ENCODE results near the gene KLC4.
"Not testable (repeated sequence)": the region's sequence is repeated elsewhere in the genome, so short reads cannot be mapped to it uniquely, and the experiment has no call there.

KLC4 gene

DNA sequence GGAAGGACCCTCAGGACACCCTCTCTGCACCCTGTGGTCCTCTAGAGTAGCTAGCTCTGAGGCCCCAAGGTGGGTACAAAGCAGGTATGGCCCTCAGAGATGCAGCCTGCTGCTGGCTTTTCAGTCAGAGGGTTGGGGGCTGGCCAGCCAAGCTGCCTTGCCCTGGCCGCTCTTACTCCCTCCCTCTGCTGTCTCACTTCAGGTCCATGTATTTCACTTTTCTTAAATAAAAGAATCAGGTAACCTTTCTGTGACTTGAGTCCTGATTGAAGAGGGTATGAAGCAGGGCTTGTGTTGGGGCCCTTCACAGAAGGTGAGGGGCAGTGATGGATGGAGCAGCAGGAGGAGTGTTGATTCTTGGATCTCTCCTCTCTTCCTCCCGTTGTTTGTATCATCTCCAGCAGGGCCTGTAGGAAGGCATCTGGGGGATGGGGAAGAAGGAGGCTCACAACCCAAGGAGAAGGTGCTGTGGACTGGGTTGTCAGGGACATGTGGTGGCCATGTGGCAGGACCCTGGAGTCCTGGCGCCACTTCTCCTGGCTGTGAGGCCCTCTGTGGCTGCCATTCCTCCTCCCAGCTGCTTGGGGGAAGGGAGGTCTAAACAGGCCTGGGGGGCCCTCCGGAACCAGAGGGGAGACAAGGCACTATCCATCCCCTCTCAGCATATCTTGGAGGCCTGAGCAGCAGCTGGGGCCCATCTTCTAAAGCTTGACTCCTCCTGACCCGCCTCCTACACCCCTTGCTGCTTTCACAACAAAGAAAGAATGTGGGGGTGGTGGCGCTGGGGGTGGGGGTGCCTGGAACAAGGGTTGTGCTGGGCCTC is 15.6 kb downstream of the KLC4 start:
- no peak for DNase-seq

DNA sequence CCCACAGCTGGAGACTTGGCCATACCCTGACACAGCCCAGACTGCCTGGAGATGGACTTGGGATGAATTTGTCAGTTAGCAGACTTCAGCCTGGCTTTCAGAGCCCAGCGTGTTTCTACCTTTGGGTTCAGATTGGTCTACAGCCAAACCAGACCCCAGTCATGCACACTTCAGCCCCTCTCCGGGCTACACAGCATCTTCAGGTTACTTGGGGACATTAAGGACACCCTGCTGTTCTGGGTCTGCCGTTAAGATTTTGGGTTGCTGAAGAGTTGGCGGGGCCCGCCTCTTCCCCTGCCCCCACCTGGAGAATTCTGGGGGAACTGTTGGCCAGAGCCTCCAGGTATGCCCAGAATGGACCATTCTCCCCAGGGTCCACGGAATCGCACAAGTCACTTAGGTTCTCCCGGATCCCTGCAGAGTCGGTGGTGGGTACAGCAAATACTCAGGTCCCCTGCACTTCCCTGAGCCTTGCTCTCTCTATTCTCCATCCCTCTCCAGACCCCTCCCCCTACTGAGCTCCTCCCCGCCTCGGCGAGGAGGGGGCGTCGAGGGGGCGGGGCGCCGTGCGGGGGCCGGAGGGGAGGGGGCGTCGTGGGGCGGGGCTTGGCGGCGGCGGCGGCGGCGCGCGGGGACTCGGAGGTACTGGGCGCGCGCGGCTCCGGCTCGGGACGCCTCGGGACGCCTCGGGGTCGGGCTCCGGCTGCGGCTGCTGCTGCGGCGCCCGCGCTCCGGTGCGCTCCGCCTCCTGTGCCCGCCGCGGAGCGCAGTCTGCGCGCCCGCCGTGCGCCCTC is 16.4 kb downstream of the KLC4 start, which contains the start of gene PTK7:
Gene PTK7, plus strand, starts transcription at position 645 of the 794 bp plus-strand sequence. CDS start 175 bp downstream, outside the sequence.
- no peak for DNase-seq

DNA sequence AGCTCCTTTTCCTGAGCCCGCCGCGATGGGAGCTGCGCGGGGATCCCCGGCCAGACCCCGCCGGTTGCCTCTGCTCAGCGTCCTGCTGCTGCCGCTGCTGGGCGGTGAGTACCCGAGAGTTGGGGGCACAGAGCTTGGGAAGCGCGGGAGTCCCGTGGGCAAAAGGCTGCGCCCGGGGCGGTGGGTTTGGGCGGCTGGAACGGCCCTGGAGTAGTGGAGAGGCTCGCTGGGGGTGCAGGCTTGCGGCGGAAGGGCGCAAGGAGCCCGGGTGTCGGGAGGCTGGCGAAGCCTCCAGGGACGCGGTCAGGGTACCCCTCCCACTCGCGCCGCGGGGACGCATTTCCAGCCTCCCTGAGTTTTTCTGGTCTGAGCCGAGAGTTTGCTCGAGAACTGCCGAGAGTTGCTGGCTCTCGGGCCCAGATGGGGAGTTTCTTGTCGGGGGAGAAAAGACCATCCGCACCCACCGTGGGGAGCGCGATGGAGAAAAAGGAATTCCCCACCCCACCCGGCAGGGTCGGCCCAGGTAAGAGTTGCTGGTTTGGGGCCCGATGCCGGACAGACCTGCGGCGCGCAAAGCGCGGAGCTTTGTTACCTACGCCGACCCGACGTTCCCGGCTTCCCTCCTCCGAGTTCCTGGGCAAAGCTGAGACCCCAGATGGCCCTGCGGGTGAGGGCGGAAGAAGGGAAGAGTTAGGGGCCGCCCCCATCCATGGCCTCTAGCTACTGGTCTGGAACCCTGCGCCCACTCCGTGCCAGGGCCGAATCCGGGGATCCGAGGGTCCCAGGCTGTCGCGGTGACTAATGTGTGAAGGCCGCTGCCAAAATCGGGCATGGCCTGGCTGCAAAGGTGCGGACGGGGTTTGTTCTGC is 17.3 kb downstream of the KLC4 start:
- DNase-seq, result no peak

DNA sequence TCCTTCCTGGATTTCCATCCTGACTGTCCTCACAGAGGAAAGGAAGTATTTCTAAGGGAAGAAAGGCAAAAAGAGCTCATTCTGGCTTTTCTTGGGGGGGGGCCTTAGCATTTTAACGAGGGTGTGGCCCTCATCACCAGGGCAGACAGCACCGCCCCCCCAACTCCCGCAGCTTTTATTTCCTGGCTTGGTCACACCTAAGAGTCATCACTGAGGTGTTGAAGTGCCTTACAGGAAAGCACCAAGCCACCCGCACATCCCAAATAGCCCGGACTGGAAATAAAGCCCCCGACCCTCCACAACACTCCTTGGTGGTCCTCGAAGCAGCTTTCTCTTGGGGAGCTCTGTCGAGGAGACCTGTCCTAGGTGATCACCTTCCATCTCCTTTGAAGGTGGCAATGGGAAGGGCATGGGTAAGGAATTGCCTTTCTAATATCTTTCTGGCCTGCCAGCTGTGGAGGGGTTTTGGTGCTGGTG is 17.9 kb downstream of the KLC4 start:
- no peak for DNase-seq

DNA sequence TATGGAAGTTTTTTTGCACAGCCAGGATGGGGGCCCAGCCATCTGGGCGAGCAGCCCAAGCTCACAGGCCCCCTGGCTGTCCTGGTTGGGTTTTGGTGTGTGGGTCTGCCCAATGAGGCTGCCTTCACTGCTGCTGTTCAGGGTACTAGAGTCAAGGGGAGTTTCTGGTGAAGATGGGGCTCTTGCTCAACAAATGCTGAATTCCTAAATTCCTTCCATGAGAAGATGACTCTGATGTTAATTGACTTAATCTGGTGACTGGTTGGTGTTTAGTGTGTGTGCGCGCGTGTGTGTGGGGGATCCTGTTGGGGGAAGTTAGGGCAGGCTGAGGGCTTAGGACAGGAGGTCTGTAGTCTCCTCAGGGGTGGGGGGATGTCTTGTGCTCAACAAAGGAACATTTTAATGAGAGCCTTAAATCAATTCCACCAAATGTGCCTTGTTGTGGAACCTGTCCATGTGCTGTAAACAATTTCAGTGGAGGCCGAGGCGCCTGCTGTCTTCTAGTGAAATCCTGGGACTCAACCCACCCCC is 18.6 kb downstream of the KLC4 start:
- DNase-seq, result no peak

DNA sequence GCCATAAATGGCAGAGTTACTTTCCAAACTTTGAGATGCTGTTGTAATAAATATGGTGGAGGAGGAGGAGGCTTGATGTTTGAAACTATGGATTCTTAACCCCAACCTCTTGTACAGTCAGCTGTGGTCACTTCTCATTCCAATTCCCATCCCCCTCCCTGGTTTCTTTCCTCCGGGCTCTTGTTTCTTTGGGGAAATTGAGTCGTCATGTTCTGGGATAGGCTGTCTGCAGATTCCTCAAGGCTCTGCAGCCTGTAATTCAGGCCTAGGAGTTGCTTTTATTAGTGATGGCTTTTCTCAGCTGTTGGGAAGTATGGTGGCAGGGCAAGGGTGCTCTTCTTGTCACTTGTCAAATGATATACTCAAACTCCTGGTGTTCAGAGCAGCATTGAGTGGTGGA is 19.3 kb downstream of the KLC4 start:
- no peak for DNase-seq

DNA sequence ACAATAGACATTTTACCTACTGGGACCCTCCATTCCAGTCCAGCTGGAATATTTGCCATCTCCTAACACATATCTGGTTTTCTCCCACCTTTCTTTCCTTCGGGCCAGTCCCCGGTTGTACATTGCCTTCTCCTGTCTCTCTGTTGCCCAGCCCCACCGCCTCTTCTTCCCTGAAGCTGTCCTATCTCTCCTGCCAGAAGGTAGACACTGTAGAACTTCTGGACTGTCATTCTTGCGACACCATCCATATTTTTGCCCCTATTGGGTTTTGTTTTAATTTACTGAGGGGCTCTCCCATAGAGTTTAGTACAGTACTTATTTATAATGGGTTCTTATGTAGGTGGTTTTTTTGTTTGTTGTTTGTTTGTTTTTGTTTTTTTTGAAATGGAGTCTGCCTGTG is 21.6 kb downstream of the KLC4 start:
- no peak for DNase-seq

DNA sequence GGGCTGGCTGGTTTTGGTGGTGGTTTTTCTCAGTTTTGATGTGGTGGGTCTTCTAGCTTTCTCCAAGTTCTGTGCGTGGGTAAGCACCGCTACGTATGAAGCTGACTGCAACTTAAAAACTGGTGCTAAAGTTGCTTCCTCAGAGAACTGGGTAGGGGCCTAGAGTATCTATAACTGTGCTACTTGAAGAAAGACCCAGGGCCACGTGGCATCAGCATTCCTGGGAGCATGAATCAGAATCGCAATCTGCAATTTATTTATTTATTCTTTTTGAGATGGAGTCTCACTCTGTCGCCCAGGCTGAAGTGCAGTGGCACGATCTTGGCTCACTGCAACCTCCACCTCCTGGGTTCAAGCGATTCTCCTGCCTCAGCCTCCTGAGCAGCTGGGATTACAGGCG is 22.5 kb downstream of the KLC4 start:
- DNase-seq, result not testable (repeated sequence)

DNA sequence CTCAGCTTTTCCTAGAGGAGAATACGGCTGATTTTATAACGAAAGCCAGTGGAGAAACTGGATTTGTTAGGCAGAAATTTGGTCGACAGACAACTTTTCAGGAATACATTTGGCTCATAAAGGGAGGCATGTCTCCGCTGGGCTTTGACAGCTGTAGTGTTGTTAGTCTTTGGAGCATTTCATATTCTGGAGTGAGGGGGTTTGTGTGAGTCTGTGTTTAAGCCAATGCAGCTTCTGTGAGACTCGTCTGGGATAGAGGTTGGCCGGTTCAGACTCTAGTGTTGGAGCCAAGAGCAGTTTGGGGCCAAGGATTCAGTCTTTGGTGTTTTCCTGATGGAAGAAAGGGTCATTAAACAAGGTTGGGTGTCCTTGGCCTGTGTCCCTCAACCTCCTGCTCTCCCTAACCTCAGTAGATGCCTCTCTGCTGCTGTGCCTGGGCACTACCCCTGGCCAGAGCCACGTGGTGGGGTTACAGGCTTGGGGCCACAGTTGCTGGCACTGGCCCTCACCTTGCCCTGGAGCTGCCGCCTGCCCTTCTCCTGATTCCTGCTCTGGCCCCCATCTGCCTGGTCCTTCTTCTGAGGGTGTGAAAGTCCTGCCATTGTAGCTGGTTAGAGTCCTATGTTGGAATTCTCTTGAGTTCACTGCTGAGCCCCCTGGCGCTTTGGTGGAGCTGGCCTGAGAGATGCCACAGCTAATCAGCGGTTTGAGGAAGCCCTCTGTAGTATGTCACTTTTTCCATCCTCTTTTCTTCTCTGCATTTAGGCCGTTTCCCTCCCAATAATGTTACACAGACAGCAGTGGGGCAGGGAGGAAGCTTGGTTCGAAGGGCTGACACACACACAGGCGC is 23.6 kb downstream of the KLC4 start:
- no peak for DNase-seq

DNA sequence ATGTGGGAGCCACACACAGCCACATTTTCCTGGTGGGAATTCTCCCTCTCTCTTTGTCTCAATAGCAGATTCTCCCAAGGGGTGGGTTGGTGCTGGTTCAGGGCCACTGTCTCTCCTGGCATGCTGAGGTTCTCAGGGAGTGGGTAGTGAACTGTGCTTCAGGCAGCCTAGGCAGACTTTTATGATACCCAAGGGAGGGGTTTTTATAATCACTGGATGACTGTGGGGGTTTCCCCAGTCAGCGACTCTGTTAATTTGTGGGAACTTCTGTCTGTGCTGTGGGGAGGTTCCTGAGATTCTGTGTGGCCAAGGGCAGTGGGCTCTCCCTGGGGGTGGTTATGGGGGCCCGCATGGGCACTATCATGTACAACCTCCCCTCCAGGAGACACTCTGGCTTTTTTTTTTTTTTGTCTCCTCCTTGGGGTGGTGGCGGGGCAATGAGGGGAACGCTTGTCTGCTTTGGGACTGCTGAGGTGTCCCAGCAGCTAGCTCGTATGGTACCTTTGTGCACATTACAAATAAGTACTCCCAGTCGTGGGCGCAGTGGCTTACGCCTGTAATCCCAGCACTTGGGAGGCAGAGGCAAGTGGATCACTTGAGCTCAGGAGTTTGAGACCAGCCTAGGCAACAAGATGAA is 26.7 kb downstream of the KLC4 start:
- DNase-seq, result no peak

DNA sequence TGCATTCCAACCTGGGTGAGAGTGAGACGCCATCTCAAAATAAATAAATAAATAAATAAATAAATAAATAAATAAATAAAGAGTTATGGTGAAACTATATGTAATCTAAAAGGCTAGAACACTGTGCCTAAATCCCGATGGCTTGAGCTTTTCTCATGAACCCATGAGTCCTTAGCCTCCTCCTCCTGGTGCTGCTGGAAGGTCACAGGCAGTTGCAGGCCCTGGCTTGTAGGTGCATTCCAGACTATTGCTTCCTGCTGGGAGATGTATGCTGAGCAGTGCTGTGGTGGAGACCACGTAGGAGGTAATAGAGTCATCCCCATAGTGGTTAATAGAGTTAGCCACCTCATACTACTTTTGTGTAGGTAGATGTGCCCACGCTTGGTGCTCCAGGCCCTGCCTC is 29.2 kb downstream of the KLC4 start:
- DNase-seq, result no peak

DNA sequence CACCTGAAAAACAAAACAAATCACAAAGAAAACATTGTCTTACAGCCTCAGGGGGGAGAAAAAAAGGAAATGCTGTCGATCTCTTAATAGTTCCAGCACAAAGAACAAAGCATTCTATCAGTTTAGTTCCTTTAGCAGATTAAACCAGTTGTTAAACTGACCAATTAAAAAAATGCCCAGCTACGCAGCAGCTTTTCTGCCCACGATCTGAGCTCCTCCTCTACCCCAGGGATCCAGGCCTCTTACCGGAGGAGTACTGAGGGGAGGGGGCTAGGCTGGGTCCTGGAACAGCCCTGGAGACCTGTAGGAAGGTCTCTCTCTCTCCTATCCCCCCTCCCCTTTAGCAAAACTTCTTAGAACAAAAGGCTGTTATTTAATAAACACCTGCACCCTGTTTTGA is 30.0 kb downstream of the KLC4 start:
- no peak for DNase-seq

DNA sequence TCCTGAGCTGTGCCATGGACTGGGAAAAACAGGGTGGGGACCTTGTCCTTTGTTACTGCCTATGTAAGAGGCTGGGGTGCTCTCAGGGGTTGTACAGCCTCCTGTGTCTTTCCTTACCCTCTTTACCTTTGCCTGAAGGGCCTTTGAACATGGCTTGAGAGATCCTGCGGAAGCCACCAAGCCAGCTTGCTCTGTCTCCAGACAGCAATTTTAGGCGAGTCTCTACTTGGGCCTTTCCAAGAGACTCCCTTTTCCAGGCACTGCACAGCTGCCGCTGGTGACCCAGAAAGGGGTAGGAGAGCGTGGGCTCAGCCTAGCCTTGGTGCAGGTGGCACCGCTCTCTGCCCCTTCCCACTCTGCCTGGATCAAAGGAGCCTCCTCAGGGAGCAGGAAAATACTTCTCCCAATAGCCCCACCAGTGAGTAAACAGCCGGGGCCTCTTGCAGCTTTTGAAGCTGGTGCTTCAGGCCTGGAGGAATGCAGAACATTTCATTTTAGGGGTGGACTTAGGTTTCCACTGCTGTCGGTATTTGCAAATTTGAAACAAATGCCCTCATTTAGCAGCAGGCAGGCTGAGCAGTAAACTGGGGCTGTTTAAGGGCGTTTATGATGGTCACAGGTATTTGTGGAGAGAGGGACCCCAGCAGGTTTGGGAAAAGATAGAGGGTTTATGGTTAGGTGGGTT is 30.6 kb downstream of the KLC4 start:
- DNase-seq, result no peak

DNA sequence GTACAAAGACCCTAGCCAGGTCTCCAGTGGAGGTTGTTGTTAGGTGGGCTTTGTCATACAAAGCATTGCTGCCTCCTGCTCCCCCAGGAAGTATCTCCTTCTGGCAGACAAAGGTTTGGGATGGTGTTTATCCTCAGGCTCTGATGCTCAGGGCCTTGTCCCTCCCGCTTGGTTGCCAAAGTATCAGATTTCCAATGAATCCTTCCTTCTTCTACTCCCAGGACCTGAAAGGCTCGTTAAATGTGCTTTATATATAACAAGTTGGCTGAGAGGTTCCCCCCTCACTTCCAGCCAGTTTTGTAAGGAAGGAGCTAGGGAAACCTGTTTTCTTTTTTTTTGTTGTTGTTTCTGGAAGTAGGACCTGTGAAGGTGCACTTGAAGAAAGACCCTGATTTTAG is 31.1 kb downstream of the KLC4 start:
- DNase-seq, result no peak

DNA sequence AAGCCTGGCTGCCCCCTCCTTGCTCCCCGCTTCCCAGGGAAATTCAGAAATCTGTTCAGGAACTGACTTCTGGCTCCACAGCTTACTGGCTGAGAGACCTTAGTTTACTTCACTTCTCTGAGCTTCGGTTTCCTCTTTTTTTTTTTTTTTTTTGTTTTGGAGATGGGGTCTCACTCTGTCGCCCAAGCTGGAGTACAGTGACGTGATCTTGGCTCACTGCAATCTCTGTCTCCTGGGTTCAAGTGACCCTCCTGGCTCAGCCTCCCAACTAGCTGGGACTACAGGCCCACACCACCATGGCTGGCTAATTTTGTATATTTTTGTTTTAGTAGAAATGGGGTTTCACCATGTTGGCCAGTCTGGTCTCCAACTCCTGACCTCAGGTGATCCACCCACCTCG is 31.6 kb downstream of the KLC4 start:
- DNase-seq, result no peak

DNA sequence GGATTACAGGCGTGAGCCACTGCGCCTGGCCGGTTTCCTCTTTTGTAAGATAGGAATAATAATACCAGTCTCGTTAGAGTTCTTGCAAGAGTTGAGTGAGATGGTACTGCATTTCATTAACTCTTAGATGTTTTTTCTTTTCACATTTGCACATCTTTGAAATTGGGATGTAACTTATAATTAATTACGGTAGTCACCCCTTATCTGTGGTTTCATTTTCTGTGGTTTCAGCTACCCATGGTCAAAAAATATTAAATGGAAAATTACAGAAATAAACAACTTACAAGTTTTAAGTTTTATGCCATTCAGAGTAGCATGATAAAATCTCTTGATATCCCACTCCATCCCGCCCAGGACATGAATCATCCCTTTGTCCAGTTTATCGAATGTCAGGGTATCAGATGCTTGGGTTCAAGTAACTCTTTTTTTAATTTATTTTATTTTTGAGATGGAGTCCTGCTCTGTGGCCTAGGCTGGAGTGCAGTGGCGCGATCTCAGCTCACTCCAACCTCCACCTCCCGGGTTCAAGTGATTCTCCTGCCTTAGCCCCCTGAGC is 32.1 kb downstream of the KLC4 start:
- DNase-seq, result no peak

DNA sequence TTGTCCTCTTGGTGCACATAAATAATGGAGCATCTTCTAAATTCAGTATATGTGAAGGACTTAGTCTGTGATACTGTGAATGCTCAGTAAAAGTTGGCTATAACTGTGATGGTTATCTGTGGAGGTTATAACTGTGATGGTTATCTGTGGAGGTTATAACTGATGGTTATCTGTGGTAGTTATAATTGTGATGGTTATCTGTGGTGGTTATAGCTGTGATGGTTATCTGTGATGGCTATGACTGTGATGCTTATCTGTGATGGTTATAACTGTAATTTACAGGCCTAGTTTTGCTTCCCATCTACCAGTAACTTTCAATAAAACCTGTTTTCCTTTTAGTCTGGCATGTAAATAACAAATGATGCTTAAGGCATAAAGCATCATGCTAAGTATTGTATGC is 33.2 kb downstream of the KLC4 start:
- DNase-seq, result no peak

DNA sequence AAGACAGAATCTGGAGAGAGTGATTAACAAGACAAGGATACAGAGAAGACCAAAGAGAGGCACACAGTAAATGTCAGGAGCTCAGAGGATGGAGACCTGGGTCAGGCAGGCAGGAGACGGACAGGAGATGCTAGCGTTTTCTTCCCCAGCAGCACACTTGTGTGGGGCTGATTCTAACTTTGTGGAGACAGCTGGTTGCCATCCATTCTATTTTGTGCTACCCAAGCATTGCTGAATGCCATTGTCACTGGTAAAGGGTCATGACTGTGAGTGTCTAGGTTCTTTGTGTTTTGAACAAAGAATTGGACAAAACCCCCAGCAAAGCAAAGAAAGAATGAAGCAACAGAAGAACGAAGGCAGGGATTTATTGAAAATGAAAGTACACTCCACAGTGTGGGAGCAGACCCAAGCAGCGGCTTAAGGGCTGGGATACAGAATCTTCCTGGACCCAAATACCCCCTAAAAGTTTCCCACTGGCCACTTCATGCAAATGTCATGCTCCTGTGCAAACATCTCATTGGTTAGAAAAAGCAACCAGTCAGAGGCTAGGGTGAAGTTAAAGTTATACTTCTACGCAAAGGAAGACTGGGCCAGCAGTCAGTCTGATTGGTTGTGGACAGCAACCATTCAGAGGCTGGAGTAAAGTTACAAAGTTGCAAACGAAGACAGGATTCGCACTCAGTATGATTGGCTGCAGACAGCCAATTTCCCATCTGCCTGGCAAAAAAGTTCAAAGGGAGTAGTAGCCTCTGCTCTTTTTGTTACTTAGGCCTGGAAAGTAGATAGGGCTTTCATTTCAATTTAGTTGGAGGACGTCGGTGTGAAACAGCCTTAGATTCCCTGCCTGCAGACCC is 34.2 kb downstream of the KLC4 start:
- DNase-seq, result no peak

DNA sequence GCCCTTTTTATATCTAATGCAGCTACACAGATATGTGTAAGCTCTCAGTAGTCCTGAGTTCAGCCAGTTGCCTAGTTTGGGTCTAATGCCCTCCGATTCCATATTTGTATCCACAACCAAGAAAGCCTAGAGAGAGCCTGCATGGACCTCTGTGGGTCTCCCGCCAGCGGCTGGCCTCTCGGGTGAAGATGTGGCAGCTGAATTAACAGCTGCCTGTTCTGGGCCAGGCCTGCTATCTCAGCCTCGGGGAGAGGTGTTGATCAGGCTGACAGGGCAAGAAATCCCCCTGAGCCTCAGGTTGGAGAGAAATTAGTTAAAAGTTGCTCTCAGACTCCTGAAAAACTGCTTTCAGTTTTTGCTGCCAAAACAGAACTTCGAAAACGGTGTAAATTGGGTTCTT is 36.5 kb downstream of the KLC4 start:
- DNase-seq, result no peak

All from NCI-H1436 treated with DMSO at 0.1 percent for 48 hours (cell line).